ENCODE results near the gene TACO1.

TACO1 gene

GRCh38 chr17:63578769-63579111 is 22.0 kb upstream of the TACO1 start:
- Histone ChIP-seq H3K4me3 (ENCODE audit: low read length) (no peak overlapping the region), H3K36me3 (ENCODE audit: control insufficient read depth, low read length) (peaks cover 57% of the 10 kb centered on the region), H3K9me3 (ENCODE audit: control insufficient read depth, insufficient read depth, low read length) (no peaks in the 10 kb centered on the region), H3K27ac (ENCODE audit: low read depth, low read length) (no peak overlapping the region), H4K20me1 (ENCODE audit: control insufficient read depth, insufficient read depth, low read depth, low read length) (peaks cover 3% of the 10 kb centered on the region; the same call in 1 of the 2 replicates), H3K4me2 (ENCODE audit: low read length) (no peak overlapping the region), H3F3A (ENCODE audit: control insufficient read depth, insufficient read depth) (no peaks in the 10 kb centered on the region), H3K79me2 (ENCODE audit: control insufficient read depth, low read length) (peaks cover 46% of the 10 kb centered on the region), H3K27me3 (ENCODE audit: control insufficient read depth, low read length) (no peaks in the 10 kb centered on the region), H3K4me1 (ENCODE audit: control insufficient read depth, low read length) (no peaks in the 10 kb centered on the region), H3K9me2 (replicated peaks; ENCODE audit: control insufficient read depth, low read length) (no peaks in the 10 kb centered on the region)
- no peak for TF ChIP-seq CTCF (IDR thresholded peaks at IDR 0.05; ENCODE audit: low read depth, low read length, poor library complexity, severe bottlenecking)
- TF ChIP-seq EZH2phosphoT487 (IDR thresholded peaks at IDR 0.05; ENCODE audit: borderline replicate concordance, low read length), result no peak

- peaks cover 59% of the 10 kb centered on the region for H3K36me3 ChIP-seq (ENCODE audit: control insufficient read depth, low read length)
- peaks cover 37% of the 10 kb centered on the region for H3K79me2 ChIP-seq (ENCODE audit: control insufficient read depth, low read length)
- H3K9me2 ChIP-seq (replicated peaks; ENCODE audit: control insufficient read depth, low read length), result no peaks in the 10 kb centered on the region
- no peak overlapping the region for H3K4me3 ChIP-seq (ENCODE audit: low read length)
- H3F3A ChIP-seq (ENCODE audit: control insufficient read depth, insufficient read depth), result no peaks in the 10 kb centered on the region
- no peaks in the 10 kb centered on the region for H3K27me3 ChIP-seq (ENCODE audit: control insufficient read depth, low read length)
- H3K9me3 ChIP-seq (ENCODE audit: control insufficient read depth, insufficient read depth, low read length), result no peaks in the 10 kb centered on the region
- TF ChIP-seq CTCF (IDR thresholded peaks at IDR 0.05; ENCODE audit: low read depth, low read length, poor library complexity, severe bottlenecking), result no peak
- no peak for TF ChIP-seq EZH2phosphoT487 (IDR thresholded peaks at IDR 0.05; ENCODE audit: borderline replicate concordance, low read length)
- H3K27ac ChIP-seq (ENCODE audit: low read depth, low read length), result no peak overlapping the region
- no peaks in the 10 kb centered on the region for H3K4me1 ChIP-seq (ENCODE audit: control insufficient read depth, low read length)
- H3K4me2 ChIP-seq (ENCODE audit: low read length), result no peak overlapping the region
- H4K20me1 ChIP-seq (ENCODE audit: control insufficient read depth, insufficient read depth, low read depth, low read length), result peaks cover 3% of the 10 kb centered on the region; the same call in 1 of the 2 replicates
These were observed 21.1 kb upstream of the TACO1 start for GRCh38 chr17:63579633-63580032.

GRCh38 chr17:63587770-63588169 is 12.9 kb upstream of the TACO1 start:
- no peak overlapping the region for H3K4me3 ChIP-seq (ENCODE audit: low read length)
- H3K36me3 ChIP-seq (ENCODE audit: control insufficient read depth, low read length), result peaks cover 71% of the 10 kb centered on the region
- H3K4me1 ChIP-seq (ENCODE audit: control insufficient read depth, low read length), result no peaks in the 10 kb centered on the region
- H3K9me2 ChIP-seq (replicated peaks; ENCODE audit: control insufficient read depth, low read length), result no peaks in the 10 kb centered on the region
- no peak overlapping the region for H3K4me2 ChIP-seq (ENCODE audit: low read length)
- no peaks in the 10 kb centered on the region for H3F3A ChIP-seq (ENCODE audit: control insufficient read depth, insufficient read depth)
- TF ChIP-seq EZH2phosphoT487 (IDR thresholded peaks at IDR 0.05; ENCODE audit: borderline replicate concordance, low read length) (no peak), CTCF (IDR thresholded peaks at IDR 0.05; ENCODE audit: low read depth, low read length, poor library complexity, severe bottlenecking) (no peak)
- H3K9me3 ChIP-seq (ENCODE audit: control insufficient read depth, insufficient read depth, low read length), result no peaks in the 10 kb centered on the region
- no peaks in the 10 kb centered on the region for H3K79me2 ChIP-seq (ENCODE audit: control insufficient read depth, low read length)
- no peaks in the 10 kb centered on the region for H3K27me3 ChIP-seq (ENCODE audit: control insufficient read depth, low read length)
- H4K20me1 ChIP-seq (ENCODE audit: control insufficient read depth, insufficient read depth, low read depth, low read length), result 0 out of 2 replicates have a peak, but pooled peaks cover 3% of the 10 kb centered on the region
- no peak overlapping the region for H3K27ac ChIP-seq (ENCODE audit: low read depth, low read length)
